Measurements from ENCODE around the gene ARHGAP26.

The ARHGAP26 gene

GRCh38 chr5:143164557-143164956 is 394.4 kb downstream of the ARHGAP26 start:
- DNase-seq (ENCODE audit: insufficient read length, low spot score) = no peak
- peak; percentile 67 for FAIRE-seq

DNA sequence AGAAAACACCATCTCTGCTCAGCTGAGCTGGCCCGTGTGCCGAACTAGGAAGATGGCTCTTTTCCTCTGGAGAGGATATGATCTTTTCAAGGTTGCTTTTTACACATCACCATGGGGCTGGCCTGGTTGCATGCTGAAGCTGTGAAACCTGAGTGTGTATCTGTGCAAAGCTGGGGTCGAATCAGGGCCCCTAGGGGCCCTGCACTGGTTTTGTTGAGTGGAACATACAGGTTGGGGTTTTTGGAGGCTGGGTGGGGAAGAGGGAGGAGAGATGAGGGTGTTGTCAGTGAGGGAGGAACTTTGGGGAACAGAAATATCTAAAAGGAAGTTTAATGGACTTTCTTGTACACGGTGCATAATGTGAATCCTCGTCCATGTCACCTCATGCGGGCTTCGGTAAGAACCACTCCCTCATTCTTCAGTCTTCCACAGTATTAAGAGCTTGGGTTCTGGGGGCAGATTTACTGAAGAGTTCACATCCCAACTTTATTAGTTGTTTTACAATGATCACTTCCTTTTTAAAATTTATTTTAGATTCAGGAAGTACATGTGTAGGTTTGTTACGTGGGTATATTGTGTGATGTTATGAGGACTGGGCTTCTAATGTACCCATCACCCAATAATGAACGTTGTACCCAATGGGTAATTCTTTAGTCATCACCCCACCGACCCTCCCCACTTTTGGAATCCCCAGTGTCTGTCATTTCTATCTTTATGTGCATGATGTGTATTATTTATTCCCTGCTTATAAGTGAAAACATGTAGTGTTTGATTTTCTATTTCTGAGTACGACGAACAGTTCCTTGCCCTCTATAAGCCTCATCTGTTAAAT is 395.1 kb downstream of the ARHGAP26 start:
- DNase-seq (ENCODE audit: insufficient read length, low spot score) (no peak), FAIRE-seq (peak; percentile 68)

DNA sequence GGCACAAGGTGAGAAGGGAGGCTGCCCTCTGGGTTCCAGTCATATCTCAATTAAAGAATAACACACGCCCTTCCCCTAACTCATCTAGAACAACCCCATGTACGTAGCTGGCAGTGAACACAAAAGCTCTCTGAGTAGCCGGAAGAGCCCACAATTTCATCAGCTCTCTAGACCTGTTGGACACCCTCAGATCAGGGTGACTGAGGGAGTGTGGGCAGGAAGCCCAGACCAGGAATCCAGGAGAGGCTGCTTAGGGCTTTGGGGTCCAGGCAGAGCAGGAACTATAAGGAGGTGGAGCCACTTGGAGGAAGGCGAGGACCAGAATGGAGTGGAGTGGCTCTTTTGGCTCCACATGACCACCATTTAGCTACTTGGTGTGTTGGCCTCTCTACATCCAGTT is 395.9 kb downstream of the ARHGAP26 start:
- DNase-seq (ENCODE audit: insufficient read length, low spot score) (no peak), FAIRE-seq (no peak)

DNA sequence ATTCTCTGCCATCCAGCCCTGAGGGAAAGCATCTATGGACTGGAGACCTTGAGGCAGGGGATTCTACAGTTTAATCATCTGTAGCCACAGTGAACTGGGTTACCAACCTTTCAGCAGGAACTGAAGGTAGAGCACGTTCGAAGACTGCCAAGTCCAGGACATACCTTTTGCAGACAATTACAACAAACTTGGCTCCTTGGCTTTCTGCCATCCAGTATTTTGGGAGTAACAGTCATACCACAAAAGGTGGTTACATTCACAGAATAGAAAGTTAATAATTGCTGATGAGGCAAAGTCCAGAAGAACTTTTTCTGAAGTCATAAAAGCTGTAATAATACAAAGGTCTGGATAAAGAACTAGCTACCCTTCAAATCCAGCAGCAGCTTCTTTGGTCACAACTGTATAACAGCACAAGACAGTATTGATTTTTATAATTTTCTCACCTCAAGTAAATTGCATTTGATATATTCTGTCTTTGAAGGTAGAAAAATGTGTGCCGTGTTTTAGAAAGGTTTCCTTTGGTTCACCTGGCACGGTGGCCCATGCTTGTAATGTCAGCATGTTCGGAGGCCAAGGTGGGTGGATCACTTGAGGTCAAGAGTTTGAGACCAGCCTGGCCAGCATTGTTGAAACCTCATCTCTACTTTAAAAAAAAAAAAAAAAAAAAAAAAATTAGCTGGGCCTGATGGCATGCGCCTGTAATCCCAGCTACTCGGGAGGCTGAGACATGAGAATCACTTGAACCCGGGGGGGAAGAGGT is 396.7 kb downstream of the ARHGAP26 start:
- FAIRE-seq = peak; percentile 84
- DNase-seq (ENCODE audit: insufficient read length, low spot score) = peak; percentile 18

DNA sequence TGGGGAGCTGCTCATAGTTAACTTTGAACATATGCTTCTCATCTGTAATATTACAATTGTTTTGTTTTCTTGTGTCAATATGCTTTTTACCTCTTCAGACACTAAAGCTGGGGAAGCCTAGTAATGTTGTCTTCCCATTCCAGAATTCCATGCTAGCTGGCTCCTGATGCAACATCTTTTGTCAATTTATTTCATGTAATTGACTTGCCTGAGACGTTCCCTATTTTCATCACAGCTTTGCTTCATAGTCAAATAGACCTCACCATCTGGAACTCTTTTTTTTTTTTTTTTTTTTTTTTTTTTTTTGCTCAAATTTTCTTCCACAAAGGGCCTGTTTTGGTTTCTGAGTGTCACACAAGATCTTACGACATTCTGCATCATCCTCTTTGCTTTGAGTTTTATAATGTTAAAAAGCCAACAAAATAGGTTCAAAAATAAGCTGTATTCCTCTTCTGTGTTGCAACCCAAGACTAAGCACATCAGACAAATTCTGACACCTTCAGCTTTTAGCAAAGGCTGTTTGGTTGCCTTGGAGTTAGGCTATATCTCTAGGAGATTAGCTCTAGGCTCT is 398.1 kb downstream of the ARHGAP26 start:
- FAIRE-seq (no peak), DNase-seq (ENCODE audit: insufficient read length, low spot score) (no peak)

GRCh38 chr5:143168921-143169810 is 399.0 kb downstream of the ARHGAP26 start:
- FAIRE-seq = no peak
- no peak for DNase-seq (ENCODE audit: insufficient read length, low spot score)

- no peak for DNase-seq (ENCODE audit: insufficient read length, low spot score)
- no peak for FAIRE-seq
These were observed 399.9 kb downstream of the ARHGAP26 start for GRCh38 chr5:143170104-143170503.

DNA sequence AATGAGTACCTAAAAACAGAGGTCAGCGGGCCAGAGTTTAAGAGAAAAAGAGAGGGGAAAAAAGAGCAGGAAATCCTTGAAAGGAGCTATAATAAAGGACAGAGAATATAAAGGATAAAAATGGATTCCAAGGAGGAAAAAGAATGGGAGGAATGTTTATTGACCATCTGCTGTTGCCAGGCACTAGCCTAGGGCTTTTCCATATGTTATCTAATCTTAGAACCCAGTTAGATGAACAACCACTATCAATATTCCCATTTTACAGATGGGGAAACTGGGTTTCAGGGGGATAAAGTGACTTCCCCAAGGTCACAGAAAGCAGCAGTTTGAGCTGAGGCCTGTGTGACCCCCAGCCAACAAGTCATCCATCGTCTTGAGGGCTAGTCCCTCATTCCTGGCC is 400.8 kb downstream of the ARHGAP26 start:
- FAIRE-seq (no peak), DNase-seq (ENCODE audit: insufficient read length, low spot score) (no peak)

DNA sequence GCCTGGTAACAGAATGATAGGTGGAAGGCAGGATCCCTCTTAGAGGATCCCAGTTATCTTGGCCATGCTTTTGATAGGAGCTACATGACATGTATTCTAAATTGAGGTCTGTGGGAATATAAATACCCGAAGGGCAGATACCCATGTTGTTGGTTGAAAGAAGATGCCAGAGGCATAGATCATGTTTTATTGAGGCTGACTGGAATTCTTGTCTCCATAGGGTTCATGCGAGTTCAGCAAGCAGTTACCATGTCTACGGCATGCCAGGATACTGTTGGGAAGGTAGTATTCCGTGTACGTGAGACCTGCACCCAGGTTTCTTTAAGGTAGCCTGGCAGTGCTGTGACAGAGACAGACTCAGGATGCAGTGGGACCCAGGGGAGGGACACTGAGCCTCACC is 402.6 kb downstream of the ARHGAP26 start:
- FAIRE-seq (no peak), DNase-seq (ENCODE audit: insufficient read length, low spot score) (no peak)

- FAIRE-seq (no peak), DNase-seq (ENCODE audit: insufficient read length, low spot score) (no peak)
These were observed 403.1 kb downstream of the ARHGAP26 start for GRCh38 chr5:143173139-143173889.

DNA sequence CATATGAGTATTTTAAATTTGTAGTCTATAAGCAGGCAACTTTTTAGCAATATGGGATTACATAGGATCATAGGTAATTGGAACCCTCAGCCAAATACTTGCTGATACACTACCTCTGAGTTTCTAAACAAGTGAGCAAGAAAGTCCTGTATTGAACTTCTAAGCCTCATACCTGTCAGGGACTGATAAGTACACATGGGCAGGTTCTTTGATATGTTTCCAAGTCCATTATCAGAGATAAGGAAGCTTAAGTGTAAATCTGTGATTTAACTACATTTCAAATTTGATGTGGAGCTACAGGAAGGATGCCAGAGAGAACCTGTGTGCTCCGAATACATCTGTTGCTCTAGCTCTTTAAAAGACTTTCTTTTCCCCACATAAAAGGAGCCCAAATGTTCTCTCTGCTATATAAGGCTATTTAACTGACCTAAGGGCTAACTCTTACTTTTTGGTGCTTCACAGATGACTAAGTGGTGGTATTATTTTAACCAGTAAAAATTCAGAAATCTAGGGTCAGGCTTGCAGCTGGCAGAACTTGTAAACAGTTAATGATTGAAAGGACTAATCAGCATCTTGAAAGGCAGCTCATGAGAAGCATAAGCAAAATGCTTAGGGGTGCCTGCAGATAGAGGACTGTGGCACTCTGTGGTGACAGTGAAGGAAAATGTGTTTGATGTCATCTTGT is 404.7 kb downstream of the ARHGAP26 start:
- peak; percentile 34 for DNase-seq (ENCODE audit: insufficient read length, low spot score)

GRCh38 chr5:143176048-143176447 is 405.9 kb downstream of the ARHGAP26 start:
- FAIRE-seq (no peak), DNase-seq (ENCODE audit: insufficient read length, low spot score) (no peak)

More for the DNA sequence above, 404.7 kb downstream of the ARHGAP26 start:
- FAIRE-seq = peak; percentile 92

- DNase-seq (ENCODE audit: insufficient read length, low spot score) (no peak), FAIRE-seq (no peak)
These were observed 407.2 kb downstream of the ARHGAP26 start for GRCh38 chr5:143177263-143177983.

DNA sequence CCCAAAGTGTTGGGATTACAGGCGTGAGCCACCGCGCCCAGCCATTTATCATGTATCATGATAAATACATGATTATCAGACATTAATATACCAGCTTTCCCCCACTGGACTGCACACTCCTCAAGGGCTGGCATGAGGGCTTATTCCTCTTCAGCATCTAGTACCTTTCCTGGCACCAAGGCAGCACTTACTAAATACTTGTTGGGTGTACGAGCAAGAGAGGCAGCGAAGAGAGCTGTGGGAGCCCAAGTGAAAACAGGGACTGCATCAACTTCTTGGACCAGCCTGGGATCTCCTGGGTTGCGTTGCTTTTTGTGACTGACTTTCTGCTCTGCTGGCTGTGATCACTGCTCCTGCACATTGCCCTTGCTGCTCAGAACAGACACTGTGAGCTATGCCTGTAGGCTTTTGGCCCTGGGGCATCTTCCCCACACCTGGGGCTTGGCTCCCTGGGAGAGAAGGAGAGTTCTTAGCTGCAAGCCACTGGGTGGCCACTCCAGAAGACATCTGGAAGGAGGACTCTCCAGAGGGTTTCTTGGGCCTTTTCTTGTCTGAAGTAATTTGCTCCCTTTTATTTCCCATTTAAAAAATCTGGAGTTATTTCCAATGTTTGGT is 409.1 kb downstream of the ARHGAP26 start:
- FAIRE-seq (no peak), DNase-seq (ENCODE audit: insufficient read length, low spot score) (no peak)

- DNase-seq (ENCODE audit: insufficient read length, low spot score) (no peak), FAIRE-seq (no peak)
These were observed 410.6 kb downstream of the ARHGAP26 start for GRCh38 chr5:143180751-143181150.

DNA sequence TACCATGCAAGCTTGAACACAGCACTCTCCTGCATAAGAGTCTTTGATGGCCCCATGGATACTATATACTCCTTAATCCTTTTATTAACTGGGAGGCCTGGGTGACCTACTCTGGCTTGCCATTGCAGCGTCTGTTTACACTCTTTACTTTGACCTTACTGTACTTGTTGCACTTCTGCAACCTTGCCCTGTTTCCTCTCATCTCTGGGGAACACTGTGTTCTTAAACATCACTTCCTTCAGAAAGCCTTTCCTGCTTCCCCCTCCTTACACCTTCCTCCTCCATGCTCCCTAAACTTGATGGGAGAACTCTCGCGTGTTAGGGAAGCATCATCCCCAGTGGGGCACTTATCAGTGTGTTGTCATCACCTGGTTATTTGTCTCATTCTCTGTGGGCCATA is 411.0 kb downstream of the ARHGAP26 start:
- DNase-seq (ENCODE audit: insufficient read length, low spot score) (no peak), FAIRE-seq (no peak)

- DNase-seq (ENCODE audit: insufficient read length, low spot score) (no peak), FAIRE-seq (no peak)
These were observed 411.9 kb downstream of the ARHGAP26 start for GRCh38 chr5:143182106-143182505.

Data from GM19239 (cell line).